CD4-positive, alpha-beta T cell treated with Interferon gamma for 1 hour (primary cell): Measurements from ENCODE around the gene PTPRM.

Source experiments
- DNase-seq: peaks from one replicate; pipeline ENCODE4 v3.0.0-alpha.2; 2020

PTPRM gene

DNA sequence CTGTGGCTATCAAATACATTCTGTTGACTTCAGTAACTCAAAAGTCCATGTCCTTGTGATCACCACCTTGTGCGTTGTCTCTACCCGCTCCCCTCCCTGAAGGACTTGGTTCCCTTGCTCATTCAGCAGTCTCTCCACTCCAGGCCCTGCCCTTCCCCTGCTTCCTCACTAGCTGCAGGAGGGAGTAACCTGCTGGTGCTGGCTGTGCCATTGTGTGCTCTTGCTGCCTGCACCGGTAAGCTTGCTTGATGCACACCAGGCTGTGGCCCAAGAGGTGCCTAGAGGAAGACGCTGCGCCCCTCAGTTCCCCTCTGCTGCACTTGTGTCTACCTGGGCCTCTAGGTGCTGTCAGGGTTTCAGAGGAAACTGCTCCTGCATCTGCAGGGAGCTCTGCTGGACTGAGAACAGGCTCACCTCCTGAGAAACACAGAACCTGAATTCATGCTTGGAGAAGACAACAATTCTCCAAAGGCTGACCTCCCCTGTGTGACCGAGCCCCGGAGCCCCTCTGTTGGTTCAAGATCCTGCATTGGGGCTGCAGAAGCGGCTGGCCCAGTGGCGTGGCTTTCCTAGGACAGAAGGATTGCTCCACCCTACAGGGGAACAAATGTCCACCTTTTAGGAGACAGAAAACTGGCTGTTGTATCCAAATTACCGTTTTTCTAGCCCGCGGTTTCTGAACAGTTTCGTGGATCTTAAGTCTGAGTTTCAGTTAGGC, 33.6 kb downstream of the PTPRM start:
- DNase-seq, result no peak

DNA sequence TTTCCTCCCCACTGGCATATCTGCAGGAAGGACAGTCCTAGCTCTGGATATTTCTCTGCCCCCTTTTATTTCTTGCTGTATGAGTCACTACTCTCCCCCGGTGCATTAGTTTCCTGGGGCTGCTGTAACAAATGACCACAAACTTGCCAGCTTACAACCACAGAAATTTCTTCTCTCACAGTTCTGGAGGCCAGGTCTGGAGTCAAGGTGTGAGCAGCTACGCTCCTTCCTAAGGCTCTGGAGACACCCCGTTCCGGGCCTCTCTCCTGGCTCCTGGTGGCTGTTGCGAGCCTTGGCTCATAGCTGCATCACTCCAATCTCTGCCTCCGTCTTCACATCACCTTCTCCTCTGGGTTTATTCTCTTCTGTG, 34.1 kb downstream of the PTPRM start:
- DNase-seq, result no peak

DNA sequence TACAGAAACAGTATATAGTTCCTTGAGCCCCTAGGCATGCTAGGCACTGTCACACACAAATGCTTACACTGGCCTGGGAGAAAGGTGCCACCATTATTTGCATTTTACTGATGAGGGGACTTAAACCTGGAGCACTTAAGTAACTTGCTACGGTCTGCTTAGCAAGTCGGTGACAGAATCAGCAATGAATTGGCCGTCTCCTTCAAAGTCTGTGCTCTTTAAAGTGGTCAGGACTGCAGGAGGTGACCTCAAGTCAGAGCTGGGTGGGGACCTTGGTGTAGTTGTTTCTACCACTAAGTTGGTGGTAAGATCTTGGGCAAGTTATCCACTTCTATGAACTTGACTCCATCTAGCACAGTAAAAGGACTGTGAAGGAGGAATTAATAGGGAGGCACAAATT, 34.8 kb downstream of the PTPRM start:
- no peak for DNase-seq

DNA sequence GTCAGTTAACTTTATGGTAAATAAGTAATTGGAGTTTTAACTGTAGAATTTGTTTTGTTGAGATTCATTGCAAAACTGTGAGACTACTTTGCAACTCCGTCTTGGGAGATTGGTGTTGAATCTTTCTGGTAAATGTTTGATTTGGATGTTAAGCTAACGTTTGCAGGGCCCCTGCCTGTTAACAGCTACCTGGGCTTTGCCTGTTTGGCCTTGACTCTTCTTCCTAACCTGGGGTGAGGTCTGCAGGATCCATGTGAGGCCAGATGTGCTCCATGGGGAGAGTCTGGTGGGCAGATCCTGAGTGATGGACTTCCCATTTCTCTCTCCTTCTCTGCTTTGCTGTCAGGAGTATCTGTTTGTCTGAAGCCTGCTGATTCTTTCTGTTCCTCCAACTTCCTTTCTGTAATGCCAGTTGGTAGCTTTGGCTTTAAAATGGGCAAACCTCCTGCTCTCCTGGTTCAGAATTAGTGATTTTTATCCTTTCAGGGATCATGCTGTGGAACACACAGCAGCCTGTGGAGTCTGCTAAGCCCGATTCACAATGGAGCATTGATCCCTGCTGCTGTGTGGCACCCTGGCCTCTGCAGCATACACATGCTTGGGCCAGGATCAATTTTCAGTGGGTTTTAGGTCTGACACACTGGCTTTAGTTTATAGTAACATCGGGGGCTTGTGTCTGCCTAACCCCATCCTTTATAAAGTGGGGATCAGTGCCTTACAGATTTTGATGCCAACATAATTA, 36.3 kb downstream of the PTPRM start:
- no peak for DNase-seq

DNA sequence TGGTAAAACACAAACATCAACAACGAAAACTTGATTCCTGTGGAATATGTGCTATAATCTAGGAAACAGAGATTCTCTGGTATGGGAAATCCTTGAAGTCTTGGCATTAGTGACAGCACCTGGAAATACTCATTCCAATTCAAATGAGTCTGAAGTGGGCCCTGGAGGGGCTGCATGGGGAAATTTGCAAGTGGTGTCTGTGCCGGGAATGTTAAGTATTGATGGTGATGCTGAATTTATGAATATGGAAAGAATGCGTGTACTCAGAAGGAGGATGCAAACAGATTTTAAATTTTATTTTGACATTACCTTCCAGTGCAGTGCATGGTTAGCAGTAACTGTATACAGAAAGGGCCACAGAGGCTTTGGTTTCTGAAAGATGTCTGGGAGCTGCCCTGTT, 37.2 kb downstream of the PTPRM start:
- DNase-seq, result no peak

DNA sequence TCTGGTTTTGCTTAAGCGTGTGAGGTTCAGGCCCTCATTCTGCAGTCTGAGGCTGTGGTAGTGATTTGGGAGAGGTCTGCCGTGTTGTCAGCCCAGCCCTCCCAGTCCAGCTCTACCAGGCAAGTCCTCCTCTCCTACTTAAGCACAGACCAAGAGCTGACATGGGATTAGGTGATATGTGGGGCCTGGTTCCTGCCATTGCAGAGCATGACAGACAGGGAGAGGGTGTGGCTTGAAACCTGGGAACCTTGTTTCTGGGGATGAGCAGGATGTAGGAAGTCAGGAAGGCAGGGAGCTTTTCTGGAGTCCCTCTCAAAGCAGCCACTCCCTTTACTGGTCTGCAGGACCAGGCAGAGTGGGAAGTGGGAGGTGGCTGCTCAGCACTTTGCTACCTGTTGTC, 38.6 kb downstream of the PTPRM start:
- DNase-seq, result no peak

DNA sequence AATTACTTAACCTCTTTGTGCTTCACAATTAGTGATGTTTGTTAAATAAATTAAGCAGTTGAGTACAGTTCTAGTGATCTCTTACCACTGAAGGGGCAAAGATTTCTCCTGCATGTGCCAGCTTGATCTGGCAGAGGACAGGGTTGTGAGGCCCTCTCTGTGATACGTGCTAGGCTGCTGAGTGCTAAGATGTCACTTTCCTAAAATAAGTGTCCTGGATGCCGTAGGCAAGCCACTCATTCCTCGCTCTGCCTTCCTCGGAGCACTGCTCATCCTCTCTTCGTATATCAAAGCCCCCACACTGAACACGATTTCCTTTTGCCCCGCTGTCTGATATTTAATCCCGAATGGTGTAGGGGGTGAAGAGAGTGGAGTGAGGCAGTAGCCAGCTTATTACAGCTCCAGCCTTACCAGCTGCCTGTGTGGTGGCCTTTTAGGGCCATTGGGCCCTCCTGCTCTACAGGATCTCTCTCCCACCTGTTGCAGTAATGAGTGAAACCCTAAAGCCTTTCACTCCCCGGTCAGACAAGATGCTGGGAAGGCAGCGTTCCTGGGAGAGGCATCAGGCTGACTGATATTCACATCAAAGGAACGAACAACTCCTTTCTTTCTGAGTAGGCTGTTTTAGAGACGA, 40.5 kb downstream of the PTPRM start:
- no peak for DNase-seq

DNA sequence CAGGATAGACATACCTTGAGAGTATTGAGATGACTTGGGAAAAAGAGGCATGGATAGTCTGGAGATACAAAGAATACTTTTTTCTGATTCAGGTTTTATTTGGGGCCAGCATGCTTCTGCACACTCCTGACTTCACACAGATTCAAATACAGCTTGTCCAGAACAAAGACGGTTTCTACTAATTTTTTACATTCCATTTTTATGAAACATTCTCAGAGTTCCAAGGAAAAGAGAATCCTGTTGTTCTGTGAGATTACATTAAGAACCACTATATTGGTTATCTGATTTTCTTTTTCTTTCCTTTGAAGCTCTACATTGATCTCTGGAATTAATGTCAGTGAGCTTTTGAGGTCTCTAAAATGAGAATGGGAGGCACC, 41.0 kb downstream of the PTPRM start:
- DNase-seq, result no peak

DNA sequence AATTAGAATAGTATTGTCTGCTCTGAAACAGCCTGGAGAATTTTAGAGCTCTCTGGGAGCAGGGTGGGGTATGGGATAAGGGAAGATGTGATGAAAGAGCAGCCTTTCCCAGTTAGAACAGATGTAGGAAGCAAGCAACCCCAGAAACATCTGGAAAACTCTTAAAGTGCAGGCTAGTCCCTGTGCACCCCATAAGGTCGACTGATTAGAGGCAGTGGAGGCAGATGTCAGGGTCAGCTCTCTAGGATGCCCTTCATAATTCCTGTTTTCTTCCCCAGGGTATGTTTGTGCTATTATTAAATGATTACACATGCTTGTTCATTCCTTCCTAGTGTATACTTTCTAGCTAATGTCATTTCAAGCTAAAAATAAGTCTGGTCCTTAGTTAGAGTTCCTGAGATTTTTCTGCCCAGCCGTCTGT, 41.7 kb downstream of the PTPRM start:
- no peak for DNase-seq

DNA sequence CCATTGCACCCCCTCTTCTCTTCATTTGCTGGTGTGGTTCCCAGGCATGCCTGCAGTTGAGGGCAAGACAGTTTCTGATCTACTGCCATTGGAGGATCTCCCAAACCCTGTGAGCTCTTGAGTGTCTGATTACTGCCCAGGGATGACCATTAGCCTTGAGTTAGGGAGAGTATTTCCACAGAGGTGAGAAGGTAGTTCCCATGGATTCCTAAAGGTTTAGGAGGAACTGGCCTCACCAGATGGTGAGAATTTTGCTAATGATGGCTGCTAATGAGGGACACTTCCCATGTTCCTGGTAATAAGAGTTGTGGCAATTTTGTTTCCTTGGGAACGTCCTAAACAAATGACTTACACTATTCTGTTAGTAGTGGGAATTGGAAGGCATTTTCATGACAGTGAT, 42.5 kb downstream of the PTPRM start:
- no peak for DNase-seq

DNA sequence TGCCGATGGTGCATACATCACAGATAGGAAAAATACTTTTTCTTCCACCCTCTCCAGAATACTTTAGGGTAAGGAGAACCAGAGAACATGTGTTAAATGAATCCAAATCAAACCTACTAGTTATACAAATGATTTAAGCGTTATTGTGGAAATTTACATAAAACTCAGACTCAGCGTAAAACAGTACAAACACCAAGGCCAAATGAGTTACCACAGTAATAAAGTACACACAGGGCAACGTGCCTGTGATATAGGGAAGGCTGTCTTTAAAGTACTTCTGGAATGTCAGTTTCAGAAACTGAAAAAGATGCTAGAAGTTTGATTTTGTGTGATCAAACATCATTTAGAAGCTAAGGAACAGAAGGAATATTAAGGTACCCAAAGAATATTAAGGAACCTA, 46.9 kb downstream of the PTPRM start:
- DNase-seq, result no peak

DNA sequence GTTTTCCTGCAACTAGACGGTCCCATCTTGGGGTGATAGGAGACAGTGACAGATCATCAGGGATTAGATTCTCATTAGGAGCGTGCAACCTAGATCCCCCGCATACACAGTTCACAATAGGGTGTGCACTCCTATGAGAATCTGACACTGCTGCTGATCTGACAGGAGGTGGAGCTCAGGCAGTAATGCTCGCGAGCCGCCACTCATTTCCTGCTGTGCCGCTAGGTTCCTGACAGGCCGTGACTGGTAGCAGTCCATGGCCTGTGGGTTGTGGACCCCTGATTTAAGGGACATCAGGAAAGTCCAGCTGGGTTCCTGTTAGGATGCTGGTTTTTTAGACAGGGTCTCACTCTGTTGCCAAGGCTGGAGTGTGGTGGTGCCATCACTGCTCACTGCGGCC, 48.7 kb downstream of the PTPRM start:
- no peak for DNase-seq

DNA sequence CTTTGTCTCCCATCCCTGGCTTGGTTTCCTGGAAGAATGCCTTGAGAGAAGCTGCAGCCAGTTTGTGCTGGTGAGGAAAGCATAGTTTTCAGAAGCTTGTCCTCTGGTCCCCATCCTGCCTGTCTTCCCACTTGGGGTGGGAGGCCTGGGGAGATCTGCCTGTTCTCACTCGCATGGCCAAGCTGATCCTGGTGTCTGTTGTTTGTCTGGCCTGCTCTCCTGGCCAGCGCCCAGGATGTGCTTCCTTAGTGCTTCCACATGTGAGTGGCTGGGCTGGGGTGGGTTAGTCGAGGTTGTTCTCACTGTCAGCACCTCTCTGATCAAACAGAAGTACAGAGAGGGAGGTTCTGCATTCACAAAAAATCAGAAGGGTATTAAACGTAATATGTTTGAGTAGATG, 49.5 kb downstream of the PTPRM start:
- DNase-seq, result no peak

DNA sequence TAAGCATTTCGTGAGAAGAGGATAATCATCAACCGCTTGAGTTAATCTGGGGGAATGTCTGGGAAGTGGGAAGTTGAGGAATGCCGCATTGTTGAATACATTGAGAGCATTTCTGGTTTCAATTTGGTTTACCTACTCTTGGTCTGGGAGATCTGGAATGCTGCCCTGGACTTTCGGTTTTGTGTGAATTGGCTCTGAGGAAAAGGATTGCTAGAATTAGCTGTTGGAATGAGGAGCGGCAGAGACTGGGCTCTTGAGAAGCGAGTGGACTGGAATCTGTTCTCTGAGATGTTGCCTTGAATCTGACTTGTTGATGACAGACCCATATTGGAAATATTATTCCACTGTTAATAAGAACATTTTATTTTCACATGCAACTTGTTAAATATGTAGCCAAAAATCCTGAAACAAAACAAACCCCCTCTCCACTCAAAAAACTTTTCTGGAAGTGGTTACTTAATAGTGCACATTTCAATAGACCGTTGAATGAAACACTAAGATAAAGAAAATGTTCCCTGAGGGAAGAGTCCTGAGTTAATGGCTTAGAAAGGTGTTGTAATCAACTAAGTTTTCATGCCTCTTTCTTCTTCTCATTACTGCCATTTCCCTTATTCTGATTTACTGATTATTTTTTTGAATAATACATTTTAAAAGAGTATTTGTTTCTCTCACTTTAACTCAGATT, 50.8 kb downstream of the PTPRM start:
- DNase-seq, result no peak

DNA sequence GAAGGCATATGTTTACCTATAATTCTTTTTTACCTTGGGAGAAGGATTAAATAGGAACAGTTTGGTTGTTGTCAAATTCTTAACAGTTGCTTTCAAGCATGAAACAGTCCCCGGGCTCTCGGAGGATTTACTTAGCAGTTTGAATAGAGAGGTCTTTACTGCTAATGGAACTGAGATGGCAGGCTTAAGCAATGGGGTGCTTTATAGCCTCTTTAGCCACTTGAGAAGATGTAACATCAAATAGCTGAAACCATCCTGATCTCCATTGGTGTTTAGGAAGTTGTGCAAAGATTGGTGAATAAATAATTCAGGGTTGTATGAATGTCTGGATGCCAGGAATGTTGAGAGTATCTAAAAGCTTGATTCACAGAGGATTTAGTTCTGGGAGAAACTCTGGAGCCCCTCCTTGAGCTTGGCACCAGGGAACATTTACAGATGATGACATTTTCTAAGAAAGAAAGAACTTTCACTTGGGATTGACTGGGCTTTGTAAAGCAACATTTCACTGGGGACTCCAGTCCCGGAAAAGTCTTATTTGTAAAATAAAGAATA, 51.9 kb downstream of the PTPRM start:
- DNase-seq, result no peak

DNA sequence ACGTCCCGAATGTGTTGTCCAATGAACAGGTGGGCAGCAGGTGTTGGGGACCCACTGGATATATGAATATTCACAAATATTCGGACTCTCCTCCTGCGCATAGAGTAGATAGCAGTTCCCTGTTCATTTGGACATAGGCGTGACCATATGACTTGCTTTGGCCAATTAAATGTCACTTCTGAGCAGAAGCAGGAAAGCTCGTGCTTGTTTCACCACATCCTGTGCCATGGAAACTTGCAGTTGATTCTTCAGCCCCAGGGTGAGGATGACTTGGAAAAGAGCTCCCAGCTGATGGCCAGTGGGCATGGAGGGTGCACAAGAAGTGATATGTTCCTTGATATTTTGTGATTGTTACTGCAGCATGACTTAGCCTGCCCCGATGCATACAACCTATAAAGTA, 52.6 kb downstream of the PTPRM start:
- DNase-seq, result no peak

DNA sequence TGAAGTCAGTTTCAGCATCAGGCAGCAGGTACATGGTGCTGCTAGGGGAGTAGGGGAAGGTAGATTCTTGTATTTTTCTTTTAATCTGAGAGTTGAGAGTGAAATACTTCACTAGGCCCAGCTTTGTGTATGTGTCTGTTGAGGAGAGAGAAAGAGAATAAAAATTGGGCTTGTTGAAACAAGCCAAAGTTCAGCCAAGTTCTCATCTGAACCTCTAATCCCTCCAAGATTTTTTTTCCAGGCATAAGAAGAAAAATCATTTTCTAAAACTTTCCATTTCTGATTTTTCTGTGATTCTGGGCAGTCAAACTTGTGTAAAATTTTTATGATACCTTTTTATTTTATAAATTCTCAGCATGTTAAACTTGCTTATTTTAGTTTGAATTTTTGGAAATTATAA, 55.6 kb downstream of the PTPRM start:
- DNase-seq, result no peak

DNA sequence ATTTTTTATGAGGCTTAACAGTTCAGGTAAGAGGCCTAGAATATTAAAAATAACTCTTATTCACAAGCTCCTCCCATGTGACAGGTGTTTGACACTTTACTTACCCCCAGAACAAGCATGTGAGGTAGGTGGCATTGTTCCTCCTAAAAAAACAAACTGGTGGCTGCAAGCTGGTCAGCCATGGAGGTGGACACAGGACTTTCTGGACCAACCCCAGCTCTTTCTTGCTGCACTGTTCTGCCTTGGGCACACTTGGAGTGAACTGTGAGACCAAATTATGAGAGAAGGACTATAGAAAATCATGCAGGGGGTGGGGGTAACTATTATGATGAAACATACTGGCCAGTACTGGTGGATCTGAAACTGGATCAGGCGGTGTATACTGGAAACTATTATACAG, 56.6 kb downstream of the PTPRM start:
- no peak for DNase-seq

DNA sequence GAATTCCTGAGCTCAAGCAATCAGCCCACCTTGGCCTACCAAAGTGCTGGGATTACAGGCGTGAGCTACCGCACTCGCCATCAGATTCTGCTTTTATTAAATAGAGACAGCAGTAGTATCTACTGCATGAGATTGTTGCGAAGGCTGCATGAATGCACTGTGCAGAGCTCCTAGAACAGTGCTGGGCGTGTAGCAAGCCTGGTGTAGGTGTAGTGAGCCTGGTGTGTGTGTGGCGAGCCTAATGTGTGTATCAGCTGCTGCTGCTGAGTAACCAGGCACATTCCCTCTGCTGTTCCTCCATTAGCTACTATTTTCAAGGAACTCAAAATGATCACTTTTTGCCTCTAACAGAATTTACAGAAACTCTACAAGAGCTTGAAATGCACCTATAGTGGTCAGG, 57.6 kb downstream of the PTPRM start:
- no peak for DNase-seq

DNA sequence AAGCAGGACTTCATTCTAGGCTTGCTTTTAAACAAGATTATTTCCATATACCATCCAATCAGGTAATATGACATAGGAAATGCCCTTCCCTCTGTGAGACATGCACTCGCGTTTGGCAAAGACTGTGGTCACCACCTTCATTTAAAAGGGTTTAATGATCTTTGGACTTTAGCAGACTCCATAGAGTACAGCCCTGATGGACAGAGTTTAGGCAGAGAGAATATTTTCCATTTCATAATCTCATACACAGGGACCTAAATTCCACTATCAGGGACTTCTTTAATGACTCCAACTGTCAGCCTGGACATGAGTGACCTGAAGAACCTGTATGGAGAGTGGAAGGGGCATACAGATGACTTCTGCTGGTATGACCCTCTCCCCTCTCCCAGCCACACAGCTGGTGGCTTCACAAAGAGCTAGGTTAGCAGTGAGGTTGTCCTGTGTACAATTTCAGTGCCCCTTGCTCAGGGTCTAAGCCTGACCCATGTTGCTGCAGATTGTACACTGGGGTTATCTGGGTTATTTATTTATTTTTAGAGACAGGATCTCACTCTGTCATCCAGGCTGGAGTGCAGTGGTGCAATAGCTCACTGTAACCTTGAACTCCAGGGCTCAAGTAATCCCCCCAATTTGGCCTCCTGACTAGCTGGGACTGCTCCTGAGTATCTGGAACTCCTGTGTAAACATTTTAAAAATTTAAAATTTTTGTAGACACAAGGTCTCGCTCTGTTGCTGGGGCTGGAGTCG, 59.2 kb downstream of the PTPRM start:
- no peak for DNase-seq

DNA sequence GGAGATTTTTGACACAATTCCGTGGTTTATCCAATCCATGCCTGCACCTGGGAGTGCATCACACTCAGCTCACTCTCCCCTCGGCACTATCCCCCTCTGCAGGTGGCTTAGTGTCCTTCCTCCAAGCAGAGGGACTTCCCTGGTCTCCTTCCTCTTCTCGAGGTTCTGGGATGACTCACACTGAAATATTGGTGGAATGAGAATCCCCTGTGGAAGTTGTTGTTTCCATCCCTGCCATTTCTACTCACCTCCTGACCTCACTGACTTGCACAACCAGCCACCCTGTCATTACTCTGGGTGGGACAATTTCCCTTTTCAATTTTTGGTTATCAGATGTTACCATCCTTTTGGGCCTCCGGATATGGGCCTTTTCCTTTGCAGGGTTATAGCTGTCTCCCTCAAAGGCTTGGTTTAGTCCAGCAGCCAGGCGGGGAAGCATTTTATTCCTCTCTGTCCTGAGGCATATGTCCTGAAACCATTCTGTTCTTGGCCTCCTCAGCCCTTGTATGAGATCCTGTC, 59.9 kb downstream of the PTPRM start:
- DNase-seq, result no peak

DNA sequence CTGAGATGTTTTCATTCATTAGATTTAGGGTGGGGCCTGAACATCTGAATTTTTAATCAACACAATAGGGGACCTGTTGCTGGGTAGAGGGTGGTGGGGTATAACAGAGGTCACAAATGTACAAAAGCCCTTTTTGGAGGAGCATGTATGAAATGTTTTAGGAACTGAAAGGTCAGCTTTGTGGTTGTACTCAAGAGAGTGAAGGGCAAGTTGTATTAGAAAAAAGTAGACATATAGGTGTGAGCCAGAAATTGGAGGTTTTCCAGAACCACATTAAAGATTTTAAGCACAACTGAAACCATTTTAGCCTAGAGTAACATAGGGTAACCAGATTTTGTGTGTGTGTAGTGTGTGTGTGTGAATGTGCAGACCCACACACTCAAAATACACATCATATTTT, 62.3 kb downstream of the PTPRM start:
- no peak for DNase-seq
